NOMO-1 treated with dmso at 0.1 percent for 144 hours (cell line): ENCODE measurements around the gene CWF19L2.
A peak's percentile ranks its signal among the peaks of the same experiment; 100 is the strongest.
"Not testable (repeated sequence)": the region's sequence is repeated elsewhere in the genome, so short reads cannot be mapped to it uniquely, and the experiment has no call there.

Source experiments
- DNase-seq: peaks from one replicate; lab custom pipeline; 2025; ENCODE audit not compliant: unreplicated experiment; lab: John Stamatoyannopoulos, UW

Gene CWF19L2

DNA sequence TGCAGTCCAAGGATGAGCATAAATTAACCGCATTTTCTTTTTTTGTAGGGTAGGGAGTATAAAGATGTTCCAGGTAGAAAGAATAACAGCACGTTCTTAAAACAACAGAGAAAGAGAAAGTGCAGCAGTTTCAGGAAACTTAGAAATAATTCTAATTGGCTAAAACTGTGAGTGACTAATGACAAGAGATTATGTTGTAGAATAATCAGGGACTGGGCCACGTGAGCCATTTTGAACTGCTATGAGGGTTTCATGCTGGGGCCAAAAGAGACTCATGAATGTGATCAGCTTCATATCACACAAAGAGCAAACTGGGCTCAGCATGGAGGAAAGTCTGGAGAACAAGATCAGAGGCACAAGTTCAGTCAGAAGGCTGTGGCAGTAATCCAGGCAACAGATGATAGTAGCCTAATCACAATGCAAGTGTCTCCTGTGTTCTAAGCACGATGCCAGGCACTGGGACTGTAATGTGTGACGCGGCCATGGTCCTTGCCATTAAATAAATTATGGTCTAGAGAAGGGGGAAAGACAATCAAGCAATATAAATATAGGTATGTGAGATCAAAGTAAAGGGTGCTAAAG, 17.9 kb downstream of the CWF19L2 start:
- no peak for DNase-seq

DNA sequence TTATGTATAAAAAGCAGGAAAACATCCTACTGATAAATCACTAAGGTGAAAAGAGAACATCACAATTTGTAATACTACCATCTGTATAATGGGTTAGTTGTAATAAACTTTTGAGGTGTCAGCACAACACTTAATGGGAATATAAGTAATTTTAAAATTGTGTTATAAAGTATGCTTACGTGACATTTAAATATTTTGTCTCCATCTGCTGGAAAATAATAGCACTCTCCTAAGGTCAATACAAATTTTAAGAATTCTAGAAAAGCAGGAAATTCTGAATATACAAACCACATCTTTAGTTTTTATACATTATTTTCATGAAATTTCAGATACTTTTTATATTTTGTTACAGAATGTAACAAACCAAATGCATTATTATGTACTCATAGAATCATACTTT, 19.5 kb downstream of the CWF19L2 start:
- DNase-seq: no peak

GRCh38 chr11:107430525-107430924, 27.1 kb downstream of the CWF19L2 start:
- no peak for DNase-seq

- DNase-seq: no peak
Observed at GRCh38 chr11:107427569-107428180, 29.9 kb downstream of the CWF19L2 start.

DNA sequence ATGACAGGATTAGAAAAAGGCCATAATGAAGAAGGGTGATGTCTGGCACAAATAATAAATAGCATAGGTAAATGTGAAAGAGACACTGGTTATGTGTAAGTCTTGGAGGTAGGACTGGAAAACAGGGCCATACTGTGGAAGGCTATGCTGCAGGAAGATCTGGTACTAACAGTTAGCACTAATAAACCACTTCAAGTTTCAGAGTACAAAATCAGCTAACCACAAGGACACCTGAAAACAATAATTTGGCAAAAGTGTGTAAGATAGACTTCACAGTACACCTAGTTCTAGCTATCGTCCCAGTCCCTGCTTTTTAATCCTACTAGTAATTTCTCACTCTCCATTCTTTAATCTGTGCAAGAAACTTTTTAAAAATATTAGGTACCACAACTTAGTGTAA, 44.3 kb downstream of the CWF19L2 start:
- no peak for DNase-seq

- no peak for DNase-seq
Observed at GRCh38 chr11:107408762-107409211, 48.8 kb downstream of the CWF19L2 start.

DNA sequence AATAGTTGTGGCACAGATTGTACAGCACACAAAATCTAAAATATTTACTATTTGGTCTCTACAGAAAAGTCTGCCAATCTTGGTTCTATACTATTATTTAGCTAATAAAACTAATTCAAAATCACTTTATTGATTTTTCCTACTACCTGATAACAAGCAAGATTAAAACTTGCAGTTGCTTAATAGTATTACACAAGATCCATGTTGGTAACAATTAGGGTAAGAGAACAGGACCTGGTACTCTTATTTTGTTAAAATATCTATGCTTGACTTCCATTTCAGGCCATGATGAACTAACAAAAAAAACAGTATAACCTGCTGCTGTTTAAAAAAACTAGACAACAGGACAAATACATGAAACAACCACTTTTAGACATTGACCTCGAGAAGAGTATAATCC, 52.4 kb downstream of the CWF19L2 start:
- no peak for DNase-seq

- DNase-seq: not testable (repeated sequence)
Observed at GRCh38 chr11:107401131-107401530, 56.5 kb downstream of the CWF19L2 start.

- no peak for DNase-seq
Observed at GRCh38 chr11:107397357-107397756, 60.3 kb downstream of the CWF19L2 start.

GRCh38 chr11:107392611-107393010, 65.0 kb downstream of the CWF19L2 start:
- DNase-seq: no peak

GRCh38 chr11:107390701-107391100, 66.9 kb downstream of the CWF19L2 start:
- DNase-seq: not testable (repeated sequence)

DNA sequence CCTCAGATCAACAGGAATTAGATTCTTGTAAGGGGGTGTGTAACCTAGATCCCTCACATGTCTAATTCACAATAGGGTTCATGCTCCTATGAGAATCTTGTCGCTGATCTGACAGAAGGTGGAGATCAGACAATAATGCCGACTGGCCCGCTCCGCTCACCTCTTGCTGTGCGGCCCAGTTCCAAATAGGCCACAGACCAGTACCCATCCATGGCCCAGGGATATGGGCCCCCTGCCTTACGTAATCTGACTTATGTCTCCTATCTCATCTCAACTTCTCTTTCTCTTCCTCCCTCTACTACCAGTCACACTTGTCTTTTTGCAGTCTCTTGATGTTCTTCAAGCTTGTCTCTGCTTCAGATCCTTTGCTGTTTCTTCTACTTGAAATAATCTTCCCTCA, 70.0 kb downstream of the CWF19L2 start:
- no peak for DNase-seq

DNA sequence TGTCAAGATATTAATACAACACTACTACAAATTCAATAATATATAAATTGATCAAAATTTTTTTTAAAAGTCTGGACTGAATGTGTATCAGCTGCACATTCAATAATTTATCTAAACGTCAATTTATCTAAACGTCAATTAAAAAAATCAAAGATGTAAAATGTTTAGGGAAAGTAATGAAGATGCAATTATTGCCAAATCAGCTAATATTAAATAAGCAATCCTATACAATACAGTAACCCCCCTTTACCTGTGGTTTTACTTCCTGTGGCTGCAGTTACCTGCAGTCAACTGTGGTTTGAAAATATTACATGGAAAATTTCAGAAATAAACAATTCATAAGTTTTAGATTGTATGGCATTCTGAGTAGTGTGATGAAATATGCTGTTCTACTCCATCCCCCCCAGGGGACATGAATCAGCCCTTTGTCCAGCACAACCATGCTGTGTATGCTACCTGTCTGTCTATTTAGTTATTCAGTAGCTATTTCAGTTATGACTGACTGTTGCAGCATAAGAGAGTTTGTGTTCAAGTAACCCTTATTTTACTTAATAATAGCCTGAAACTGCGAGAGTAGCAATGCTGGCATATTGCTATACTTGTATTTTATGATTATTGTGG, 72.2 kb downstream of the CWF19L2 start:
- no peak for DNase-seq

DNA sequence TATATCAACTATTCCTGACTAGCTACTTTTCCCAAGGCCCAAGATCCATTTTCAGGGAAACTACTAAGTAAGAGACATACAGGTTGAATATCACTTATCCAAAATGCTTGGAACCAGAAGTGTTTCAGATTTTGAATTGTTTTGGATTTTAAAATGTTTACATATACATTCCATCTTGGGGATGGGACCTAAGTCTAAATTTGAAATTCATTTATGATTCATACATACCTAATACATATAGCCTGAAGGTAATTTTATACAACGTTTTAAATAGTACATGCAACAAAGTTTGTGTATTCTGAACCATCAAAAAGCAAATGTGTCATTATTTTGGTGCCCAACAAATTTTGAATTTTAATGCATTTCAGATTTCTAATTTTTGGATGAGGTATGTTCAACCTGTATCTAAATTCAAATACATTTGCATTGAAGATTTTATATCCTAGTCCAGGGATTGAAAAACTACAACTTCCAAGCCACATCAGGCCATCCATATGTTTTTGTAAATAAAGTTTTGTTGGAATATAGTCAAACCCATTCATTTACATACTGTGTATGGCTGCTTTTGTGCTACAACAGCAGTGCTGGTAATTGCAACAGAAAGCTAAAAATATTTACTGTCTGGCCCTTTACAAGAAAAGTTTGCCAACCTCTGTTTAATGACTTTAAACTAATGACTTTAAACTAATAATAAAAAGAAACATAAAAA, 73.3 kb downstream of the CWF19L2 start:
- DNase-seq: no peak

DNA sequence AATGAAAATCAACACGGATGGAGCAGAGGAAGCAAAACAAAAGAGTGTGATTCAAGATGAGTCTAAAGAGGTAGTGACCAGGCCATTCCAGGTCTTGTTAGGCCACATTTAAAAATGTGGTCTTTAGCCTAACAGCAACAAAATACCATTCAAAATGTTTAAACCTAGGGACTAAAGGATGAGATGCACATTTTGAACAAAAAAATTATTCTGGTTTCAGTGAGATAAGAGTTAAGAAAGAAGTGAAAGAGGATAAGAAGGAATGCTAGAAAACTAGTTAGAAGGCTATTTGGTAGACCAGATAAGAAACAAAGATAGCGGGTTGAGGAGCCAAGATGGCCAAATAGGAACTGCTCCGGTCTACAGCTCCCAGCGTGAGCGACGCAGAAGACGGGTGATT, 85.2 kb downstream of the CWF19L2 start:
- no peak for DNase-seq

DNA sequence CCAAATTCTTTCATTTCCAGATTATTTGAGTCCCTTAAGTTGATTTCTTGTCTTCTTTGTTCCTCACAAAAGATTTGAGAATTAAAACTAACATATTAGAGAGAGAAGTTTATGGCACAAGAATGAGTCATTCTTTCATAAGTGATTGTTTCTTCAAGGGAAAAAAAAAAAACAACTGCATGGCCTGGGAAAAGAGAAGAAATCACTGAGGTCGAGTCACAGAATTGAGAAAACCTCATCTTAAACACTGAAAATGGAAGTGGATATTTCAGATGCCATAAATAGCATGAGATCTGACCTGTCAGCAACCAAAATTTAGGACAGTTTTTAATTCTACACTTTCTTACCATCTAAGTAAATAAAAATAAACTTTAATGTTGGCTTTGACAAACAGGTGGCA, 87.2 kb downstream of the CWF19L2 start:
- no peak for DNase-seq

DNA sequence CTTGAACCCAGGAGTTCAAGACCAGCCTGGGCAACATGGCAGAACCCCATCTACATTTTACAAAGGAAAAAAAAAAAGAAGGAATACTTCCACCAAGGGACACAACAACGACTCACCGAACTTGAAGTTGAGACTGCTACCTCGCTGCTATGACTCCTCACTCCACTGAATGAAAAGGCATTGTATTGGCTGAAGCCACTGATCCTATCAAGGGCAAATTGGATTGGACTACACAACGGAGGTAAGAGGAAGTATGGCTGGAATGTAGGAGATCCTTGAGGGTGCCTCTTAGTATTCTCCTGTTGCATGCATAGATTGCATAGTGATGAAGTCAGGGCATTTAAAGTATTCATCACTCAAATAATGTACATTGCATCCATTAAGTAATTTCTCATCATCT, 97.9 kb downstream of the CWF19L2 start:
- DNase-seq: no peak

DNA sequence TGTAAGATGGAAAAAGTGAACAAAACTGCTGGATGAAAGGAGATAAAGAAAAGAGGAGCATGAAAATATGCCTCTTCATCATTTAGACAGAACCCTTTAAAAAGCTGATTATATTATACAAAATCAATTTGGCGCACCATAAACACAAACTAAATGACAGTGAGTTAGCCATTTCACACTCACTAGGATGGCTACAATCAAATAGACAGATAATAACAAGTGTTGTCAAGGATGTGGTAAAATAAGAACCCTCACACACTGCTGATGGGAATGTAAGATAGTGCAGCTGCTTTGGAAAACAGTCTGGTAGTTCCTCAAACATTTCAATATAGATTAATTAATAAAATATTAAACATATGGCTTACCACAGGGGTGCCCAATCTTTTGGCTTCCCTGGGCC, 99.7 kb downstream of the CWF19L2 start:
- no peak for DNase-seq

DNA sequence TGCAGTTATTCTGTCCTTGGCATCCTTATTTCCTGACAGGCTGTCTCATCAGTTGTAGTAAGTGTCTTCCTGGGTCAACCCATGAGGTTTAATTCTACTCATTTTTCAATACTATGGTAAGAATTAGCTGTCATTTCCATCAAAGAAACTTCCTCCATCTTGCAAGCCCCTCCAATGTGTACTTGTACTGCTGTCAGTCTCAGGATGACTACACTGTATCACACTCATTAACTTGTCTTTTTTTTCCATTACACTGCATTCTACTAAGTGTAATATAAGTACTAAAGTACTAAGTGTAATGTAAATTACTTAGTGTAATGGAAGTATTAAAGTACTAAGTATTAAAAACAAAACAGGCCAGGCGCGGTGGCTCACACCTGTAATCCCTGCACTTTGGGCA, 102.8 kb downstream of the CWF19L2 start:
- no peak for DNase-seq

GRCh38 chr11:107337917-107338316, 119.7 kb downstream of the CWF19L2 start:
- DNase-seq: no peak

GRCh38 chr11:107331728-107332127, 125.9 kb downstream of the CWF19L2 start:
- peak; percentile 0 for DNase-seq

GRCh38 chr11:107329164-107329563, 128.5 kb downstream of the CWF19L2 start:
- DNase-seq: no peak
